Thyroid gland (tissue), 4 donors: ENCODE measurements around the gene PKP3. TPM values are rescaled to one million over a fixed set of nuclear protein-coding genes. Genes with fewer than 3 reads are reported as not detected.
"Not testable (repeated sequence)": the region's sequence is repeated elsewhere in the genome, so short reads cannot be mapped to it uniquely, and the experiment has no call there.

ENCODE experiments used
- DNase-seq, 2 donors: peaks; one replicate each; pipeline ENCODE4 v3.0.0-alpha.2; 2019
- H3K27ac ChIP-seq, 3 donors: fragments of 200-600 bp; sonication (generic); 1 replicate in 2 of 3; 2 replicates in 1 of 3; pipeline ENCODE4 v1.5.1; 2016 to 2019; ENCODE audit warnings: mild to moderate bottlenecking in 1 of 3, moderate library complexity in 1 of 3
- H3K27me3 ChIP-seq: fragments of 200-600 bp; sonication (generic); one replicate; pipeline ENCODE4 v1.5.1; 2019
- H3K36me3 ChIP-seq, 2 donors: fragments of 200-600 bp; sonication (generic); one replicate each; pipeline ENCODE4 v1.5.1; 2016 to 2019
- H3K4me1 ChIP-seq, 2 donors: fragments of 200-600 bp; sonication (generic); one replicate each; pipeline ENCODE4 v1.5.1; 2017 to 2019
- H3K4me3 ChIP-seq, 3 donors: fragments of 200-600 bp; sonication (generic); replicated peaks in 1 of 3; 1 replicate in 2 of 3; 2 replicates in 1 of 3; pipeline ENCODE4 v1.5.1; 2016; ENCODE audit warnings: mild to moderate bottlenecking in 1 of 3
- H3K9me3 ChIP-seq: fragments of 200-600 bp; sonication (generic); one replicate; pipeline ENCODE4 v1.5.1; 2017
- CTCF ChIP-seq, 6 experiments: fragments of 200-600 bp in 3 of 6; fragments of 450-650 bp in 3 of 6; sonication (generic) in 3 of 6; IDR thresholded peaks; one replicate each; pipeline ENCODE4 v1.5.1; 2016 to 2019; ENCODE audit warnings: antibody characterized with exemption in 6 of 6, mild to moderate bottlenecking in 2 of 6, inconsistent platforms in 1 of 6, moderate library complexity in 1 of 6
- POLR2A ChIP-seq, 2 donors: fragments of 450-650 bp; IDR thresholded peaks; one replicate each; pipeline ENCODE4 v1.6.1; 2017; ENCODE audit warnings: antibody characterized with exemption in 2 of 2, mild to moderate bottlenecking in 2 of 2, moderate library complexity in 1 of 2
- WGBS, 2 donors: methylation state at CpG; one replicate each; pipeline ENCODE4 v1.1.5; 2017; 5-methylcytosine and 5-hydroxymethylcytosine counted together
- intact Hi-C: fragments of 100-400 bp; cut with DNase I; formaldehyde crosslinking; loops from one replicate; pipeline ENCODE4 v1.15.1; 2023
- total RNA-seq, 4 donors: library from RNA; depleted of rRNA; stranded (reverse); fragments of >200 nt; gene quantifications; one replicate each; pipeline ENCODE4 v1.2.3, GENCODE V29; 2016

Gene PKP3
- total RNA-seq, 4 donors from 2014 or later = 30.4 to 58.4 (median 46.9) TPM

- Histone ChIP-seq H3K27ac (no peak overlapping the region), H3K4me3 (no peak overlapping the region), H3K4me1 (no peaks in the 10 kb centered on the region), H3K27me3 (no peaks in the 10 kb centered on the region), H3K9me3 (no peaks in the 10 kb centered on the region), H3K36me3 (no peaks in the 10 kb centered on the region)
- TF ChIP-seq POLR2A (IDR thresholded peaks at IDR 0.05) (no peak), CTCF (IDR thresholded peaks at IDR 0.05) (no peak)
- WGBS, 2 donors = 93% methylated on average over 6 to 13 of the region's 13 CpGs
- no peak for DNase-seq
- intact Hi-C loops = no loop called here
These were observed 37.9 kb downstream of the PKP3 start for GRCh38 chr11:431921-432320.

- Histone ChIP-seq H3K27me3 (no peaks in the 10 kb centered on the region), H3K4me1 (no peaks in the 10 kb centered on the region), H3K4me3 (no peak overlapping the region), H3K9me3 (no peaks in the 10 kb centered on the region), H3K36me3 (no peaks in the 10 kb centered on the region), H3K27ac (no peak overlapping the region)
- intact Hi-C loops = no loop called here
- no peak for TF ChIP-seq POLR2A (IDR thresholded peaks at IDR 0.05)
- TF ChIP-seq CTCF (IDR thresholded peaks at IDR 0.05) = no peak
- 93 to 95% methylated on average over 17 to 20 of the region's 20 CpGs for WGBS, 2 donors
- DNase-seq = no peak
These were observed 38.6 kb downstream of the PKP3 start for GRCh38 chr11:432501-433100.

- H3K9me3 ChIP-seq = no peaks in the 10 kb centered on the region
- no peaks in the 10 kb centered on the region for H3K36me3 ChIP-seq
- no peak for DNase-seq
- intact Hi-C loops = no loop called here
- no peaks in the 10 kb centered on the region for H3K27me3 ChIP-seq
- WGBS, 2 donors = 95 to 100% methylated on average over 5 to 15 of the region's 17 CpGs
- no peak overlapping the region for H3K27ac ChIP-seq
- TF ChIP-seq POLR2A (IDR thresholded peaks at IDR 0.05) (no peak), CTCF (IDR thresholded peaks at IDR 0.05) (no peak)
- no peak overlapping the region for H3K4me3 ChIP-seq
- H3K4me1 ChIP-seq = no peaks in the 10 kb centered on the region
These were observed 39.1 kb downstream of the PKP3 start for GRCh38 chr11:433111-433510.

- no peak for DNase-seq
- no peak overlapping the region for H3K4me3 ChIP-seq
- no peak overlapping the region for H3K27ac ChIP-seq
- no peaks in the 10 kb centered on the region for H3K9me3 ChIP-seq
- TF ChIP-seq CTCF (IDR thresholded peaks at IDR 0.05) (no peak), POLR2A (IDR thresholded peaks at IDR 0.05) (no peak)
- no peaks in the 10 kb centered on the region for H3K36me3 ChIP-seq
- H3K4me1 ChIP-seq = no peaks in the 10 kb centered on the region
- intact Hi-C loops = no loop called here
- WGBS, 2 donors = 85 to 88% methylated on average over 12 to 20 of the region's 20 CpGs
- H3K27me3 ChIP-seq = no peaks in the 10 kb centered on the region
These were observed 39.6 kb downstream of the PKP3 start for GRCh38 chr11:433641-434040.

- DNase-seq = no peak
- no peaks in the 10 kb centered on the region for H3K4me1 ChIP-seq
- WGBS, 2 donors = 81 to 84% methylated on average over 8 to 10 of the region's 16 CpGs
- no peak overlapping the region for H3K4me3 ChIP-seq
- intact Hi-C loops = no loop called here
- H3K9me3 ChIP-seq = no peaks in the 10 kb centered on the region
- no peak for TF ChIP-seq CTCF (IDR thresholded peaks at IDR 0.05)
- TF ChIP-seq POLR2A (IDR thresholded peaks at IDR 0.05) = no peak
- H3K27me3 ChIP-seq = no peaks in the 10 kb centered on the region
- H3K27ac ChIP-seq = no peak overlapping the region
- no peaks in the 10 kb centered on the region for H3K36me3 ChIP-seq
These were observed 40.5 kb downstream of the PKP3 start for GRCh38 chr11:434496-434895.

- H3K9me3 ChIP-seq, DNase-seq, H3K4me3 ChIP-seq, H3K27ac ChIP-seq, H3K4me1 ChIP-seq, intact Hi-C loops, H3K36me3 ChIP-seq, H3K27me3 ChIP-seq: not testable (repeated sequence)
- WGBS, 2 donors = 85 to 90% methylated on average over 1 of the region's 1 CpG
These were observed 41.2 kb downstream of the PKP3 start for GRCh38 chr11:434999-435740.
